HepG2 (cell line): ENCODE data around the gene CYCS. TPM values are rescaled to one million over a fixed set of nuclear protein-coding genes. Genes with fewer than 3 reads are reported as not detected.

ENCODE experiments used
- CENPX ChIP-seq: sonication (generic); formaldehyde crosslinking; IDR thresholded peaks from 2 replicates; pipeline ENCODE4 v1.9.0; 2021; ENCODE audit warnings: mild to moderate bottlenecking, missing genetic modification reagents, moderate library complexity
- FOXA3 ChIP-seq: IDR thresholded peaks from 2 replicates; pipeline ENCODE4 v1.6.1; 2016; ENCODE audit warnings: missing genetic modification reagents, missing compliant biosample characterization
- HNF1B ChIP-seq: sonication (generic); formaldehyde crosslinking; IDR thresholded peaks from 2 replicates; pipeline ENCODE4 v1.5.1; 2020; ENCODE audit warnings: mild to moderate bottlenecking, moderate library complexity, missing genetic modification reagents
- IKZF4 ChIP-seq: sonication (generic); formaldehyde crosslinking; IDR thresholded peaks from 2 replicates; pipeline ENCODE4 v1.5.1; 2020; ENCODE audit warnings: borderline replicate concordance, mild to moderate bottlenecking, low read depth, missing genetic modification reagents; ENCODE audit errors: not compliant biosample characterization
- JDP2 ChIP-seq: sonication (generic); formaldehyde crosslinking; IDR thresholded peaks from 2 replicates; pipeline ENCODE4 v1.8.1; 2022; ENCODE audit warnings: missing genetic modification reagents, borderline replicate concordance
- KLF11 ChIP-seq: IDR thresholded peaks from 2 replicates; pipeline ENCODE4 v1.6.1; 2016; ENCODE audit warnings: missing compliant biosample characterization
- SKI ChIP-seq: fragments of 450-650 bp; IDR thresholded peaks from one replicate; pipeline ENCODE4 v1.6.1; 2018; ENCODE audit warnings: mild to moderate bottlenecking; ENCODE audit not compliant: partially characterized antibody
- SYNCRIP ChIP-seq: fragments of 200-400 bp; formaldehyde crosslinking; IDR thresholded peaks from 2 replicates; pipeline ENCODE4 v1.6.1; 2018; ENCODE audit warnings: mild to moderate bottlenecking, low read depth, low read length; ENCODE audit not compliant: insufficient read depth
- TRAFD1 ChIP-seq: sonication (generic); formaldehyde crosslinking; IDR thresholded peaks from 2 replicates; pipeline ENCODE4 v1.5.1; 2020; ENCODE audit warnings: missing genetic modification reagents, mild to moderate bottlenecking, borderline replicate concordance
- U2AF1 ChIP-seq: fragments of 200-400 bp; formaldehyde crosslinking; optimal IDR thresholded peaks from 2 replicates; pipeline ENCODE3; 2017; ENCODE audit warnings: mild to moderate bottlenecking, low read depth, low read length
- ZNF136 ChIP-seq: sonication (generic); formaldehyde crosslinking; IDR thresholded peaks from 2 replicates; pipeline ENCODE4 v1.8.1; 2022; ENCODE audit warnings: low read depth, mild to moderate bottlenecking, moderate library complexity, missing genetic modification reagents
- ZNF143 ChIP-seq: sonication (generic); formaldehyde crosslinking; IDR thresholded peaks from 2 replicates; pipeline ENCODE4 v1.4.0; 2020; ENCODE audit warnings: missing genetic modification reagents
- ZNF264 ChIP-seq: sonication (generic); formaldehyde crosslinking; IDR thresholded peaks from 2 replicates; pipeline ENCODE4 v1.4.0; 2020; ENCODE audit warnings: missing genetic modification reagents
- ZNF354B ChIP-seq: sonication (generic); formaldehyde crosslinking; IDR thresholded peaks from 2 replicates; pipeline ENCODE4 v1.8.0; 2022; ENCODE audit warnings: mild to moderate bottlenecking, missing genetic modification reagents
- ZNF382 ChIP-seq: sonication (generic); formaldehyde crosslinking; IDR thresholded peaks from 2 replicates; pipeline ENCODE4 v1.5.0; 2020; ENCODE audit warnings: missing genetic modification reagents, mild to moderate bottlenecking, borderline replicate concordance
- ZNF430 ChIP-seq: sonication (generic); formaldehyde crosslinking; IDR thresholded peaks from 2 replicates; pipeline ENCODE4 v1.9.0; 2021; ENCODE audit warnings: mild to moderate bottlenecking, missing genetic modification reagents
- ZNF496 ChIP-seq: sonication (generic); formaldehyde crosslinking; IDR thresholded peaks from 2 replicates; pipeline ENCODE4 v1.8.1; 2023; ENCODE audit warnings: mild to moderate bottlenecking, moderate library complexity, missing genetic modification reagents; ENCODE audit not compliant: insufficient replicate concordance
- ZNF674 ChIP-seq: sonication (generic); formaldehyde crosslinking; IDR thresholded peaks from 2 replicates; pipeline ENCODE4 v1.5.0; 2020; ENCODE audit warnings: low read depth, mild to moderate bottlenecking, missing genetic modification reagents
- ZNF891 ChIP-seq: sonication (generic); formaldehyde crosslinking; IDR thresholded peaks from 2 replicates; pipeline ENCODE4 v1.5.0; 2020; ENCODE audit warnings: mild to moderate bottlenecking, missing genetic modification reagents
- polyA plus RNA-seq, 8 experiments: library from polyadenylated mRNA; depleted of rRNA in 3 of 8; stranded (reverse) in 7 of 8; unstranded in 1 of 8; fragments of >200 nt; fragmentation: Illumina TruSeq in 4 of 8; extraction: Trizol in 4 of 8; gene quantifications; 2 replicates each; pipeline versions ENCODE4 v1.2.1 to v1.2.3, GENCODE V29; 2011 to 2016; ENCODE audit warnings: low read depth in 4 of 8, missing spikeins in 1 of 8, mixed read lengths in 1 of 8; ENCODE audit not compliant: insufficient read depth in 1 of 8
- total RNA-seq, 5 experiments: library from RNA; depleted of rRNA; stranded (reverse); fragments of >200 nt; fragmentation: Illumina TruSeq; extraction: Trizol; gene quantifications; 2 replicates each; pipeline ENCODE4 v1.2.3, GENCODE V29; 2016; ENCODE audit warnings: low read depth in 1 of 5
- TF ChIP-seq, protein P1 (sequence below): sonication (generic); formaldehyde crosslinking; IDR thresholded peaks from 2 replicates; pipeline ENCODE4 v1.5.0; 2020; ENCODE audit warnings: missing genetic modification reagents, mild to moderate bottlenecking, borderline replicate concordance
- TF ChIP-seq, protein P2 (sequence below), 2 experiments: fragments of 450-650 bp in 1 of 2; sonication (generic) in 1 of 2; formaldehyde crosslinking; IDR thresholded peaks; 2 replicates each; pipeline versions ENCODE4 v1.5.0 to v1.8.0; 2020 to 2022; ENCODE audit warnings: mild to moderate bottlenecking in 1 of 2, missing genetic modification reagents in 1 of 2
- TF ChIP-seq, protein P3 (sequence below): sonication (generic); formaldehyde crosslinking; IDR thresholded peaks from 2 replicates; pipeline ENCODE4 v1.5.1; 2020; ENCODE audit warnings: missing genetic modification reagents, mild to moderate bottlenecking, borderline replicate concordance

Gene CYCS
- total and polyA plus RNA-seq, 2 of the 13 experiments (the other 11 are each of a cell fraction or from before 2014, with no cell fraction given), result 35.9 to 202 TPM

DNA sequence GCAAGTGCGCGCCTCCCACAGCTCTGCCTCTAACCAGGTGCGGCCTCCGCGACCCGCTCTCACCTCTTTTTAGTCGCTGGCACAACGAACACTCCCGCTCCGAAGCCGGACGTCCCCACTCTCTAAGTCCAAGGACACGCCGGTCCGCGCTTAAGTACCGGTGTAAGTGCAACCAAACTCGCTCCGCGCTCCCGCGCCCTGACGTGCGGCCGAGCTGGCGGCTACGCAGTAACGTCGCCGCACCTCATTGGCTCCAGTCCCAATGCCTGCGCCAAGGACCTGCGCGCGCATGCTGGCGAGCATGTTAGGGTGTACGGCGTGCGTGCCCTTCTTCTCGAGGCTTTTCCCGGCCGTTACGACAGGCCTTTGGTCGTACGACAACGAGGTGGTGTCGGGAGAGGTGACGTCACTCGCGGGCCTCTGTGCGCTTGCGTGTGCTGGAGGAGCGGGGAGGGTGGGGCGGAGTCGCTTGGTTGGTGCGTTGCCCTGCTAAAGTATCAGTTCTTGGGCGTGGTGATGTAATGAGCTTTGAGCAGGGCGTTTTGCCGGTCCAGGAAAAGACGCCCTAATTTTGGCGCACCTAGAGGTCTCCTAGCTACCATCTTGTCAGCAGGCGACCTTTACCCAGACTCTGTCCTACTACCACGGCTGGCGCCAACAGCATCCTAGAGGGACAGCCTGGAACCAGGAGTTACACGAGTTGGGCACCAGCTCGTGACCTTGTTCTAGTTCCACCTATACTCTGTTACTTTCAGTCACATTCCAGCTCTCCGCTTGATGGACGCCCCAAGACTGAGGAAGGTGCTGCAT, at the start of gene CYCS (continued):
- TF ChIP-seq TRAFD1 (CRISPR knock-in tag) (no peak; the same call in 1 of the 2 replicates), CENPX (CRISPR knock-in tag) (no peak), ZNF136 (CRISPR knock-in tag) (0 out of 2 replicates have a peak, but pooled peaks have one; percentile 66), SYNCRIP (no peak), U2AF1 (no peak), ZNF496 (CRISPR knock-in tag) (no peak), JDP2 (no peak), ZNF674 (0 out of 2 replicates have a peak, but pooled peaks have one; percentile 57), ZNF143 (CRISPR knock-in tag) (peak; percentile 84), ZNF264 (CRISPR knock-in tag) (no peak), ZNF430 (peak; percentile 72; the same call in 1 of the 2 replicates), ZNF382 (no peak), SKI (peak; percentile 28), HNF1B (peak; percentile 91), ZNF891 (CRISPR knock-in tag) (peak; percentile 97), IKZF4 (peak; percentile 93), FOXA3 (CRISPR knock-in tag) (peak; percentile 77; the same call in 1 of the 2 replicates), KLF11 (CRISPR knock-in tag) (peak; percentile 89; the same call in 1 of the 2 replicates), ZNF354B (CRISPR knock-in tag) (no peak)
- TF ChIP-seq, protein P1, sequence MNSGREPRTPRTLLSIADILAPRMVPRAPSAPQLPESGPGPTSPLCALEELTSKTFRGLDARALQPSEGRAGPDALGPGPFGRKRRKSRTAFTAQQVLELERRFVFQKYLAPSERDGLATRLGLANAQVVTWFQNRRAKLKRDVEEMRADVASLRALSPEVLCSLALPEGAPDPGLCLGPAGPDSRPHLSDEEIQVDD, result peak; percentile 66; the same call in 1 of the 2 replicates
- TF ChIP-seq, protein P2, sequence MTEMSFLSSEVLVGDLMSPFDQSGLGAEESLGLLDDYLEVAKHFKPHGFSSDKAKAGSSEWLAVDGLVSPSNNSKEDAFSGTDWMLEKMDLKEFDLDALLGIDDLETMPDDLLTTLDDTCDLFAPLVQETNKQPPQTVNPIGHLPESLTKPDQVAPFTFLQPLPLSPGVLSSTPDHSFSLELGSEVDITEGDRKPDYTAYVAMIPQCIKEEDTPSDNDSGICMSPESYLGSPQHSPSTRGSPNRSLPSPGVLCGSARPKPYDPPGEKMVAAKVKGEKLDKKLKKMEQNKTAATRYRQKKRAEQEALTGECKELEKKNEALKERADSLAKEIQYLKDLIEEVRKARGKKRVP (CRISPR knock-in tag; IDR thresholded peaks at IDR 0.05), result peak in 1 of 2 experiments; percentile 87; a peak in 2 of 4 replicates
- TF ChIP-seq, protein P3, sequence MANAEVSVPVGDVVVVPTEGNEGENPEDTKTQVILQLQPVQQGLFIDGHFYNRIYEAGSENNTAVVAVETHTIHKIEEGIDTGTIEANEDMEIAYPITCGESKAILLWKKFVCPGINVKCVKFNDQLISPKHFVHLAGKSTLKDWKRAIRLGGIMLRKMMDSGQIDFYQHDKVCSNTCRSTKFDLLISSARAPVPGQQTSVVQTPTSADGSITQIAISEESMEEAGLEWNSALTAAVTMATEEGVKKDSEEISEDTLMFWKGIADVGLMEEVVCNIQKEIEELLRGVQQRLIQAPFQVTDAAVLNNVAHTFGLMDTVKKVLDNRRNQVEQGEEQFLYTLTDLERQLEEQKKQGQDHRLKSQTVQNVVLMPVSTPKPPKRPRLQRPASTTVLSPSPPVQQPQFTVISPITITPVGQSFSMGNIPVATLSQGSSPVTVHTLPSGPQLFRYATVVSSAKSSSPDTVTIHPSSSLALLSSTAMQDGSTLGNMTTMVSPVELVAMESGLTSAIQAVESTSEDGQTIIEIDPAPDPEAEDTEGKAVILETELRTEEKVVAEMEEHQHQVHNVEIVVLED, result peak; percentile 100
